ENCODE measurements around the gene INSL3. TPM values are rescaled to one million over a fixed set of nuclear protein-coding genes. Genes with fewer than 3 reads are reported as not detected.

The INSL3 gene
- total and polyA plus RNA-seq, 2 donors from 2014 or later: not detected

GRCh38 chr19:17770613-17771012 lies 50.7 kb downstream of the INSL3 start:
- no peaks in the 10 kb centered on the region for H3K27me3 ChIP-seq (ENCODE audit: control insufficient read depth, insufficient read depth, low read length)
- no peak for DNase-seq
- intact Hi-C loops (cut with DNase I): no loop called here
- TF ChIP-seq CTCF (IDR thresholded peaks at IDR 0.05; ENCODE audit: borderline replicate concordance, extremely low read depth, insufficient read depth): no peak
- no peaks in the 10 kb centered on the region for H3K9me3 ChIP-seq (ENCODE audit: control insufficient read depth in 2 of 3, insufficient read depth in 1 of 3, low read length in 3 of 3)
- no peak overlapping the region for H3K27ac ChIP-seq (ENCODE audit: low read depth in 2 of 2, low read length in 2 of 2)
- no peak for FAIRE-seq
- H3K4me1 ChIP-seq (ENCODE audit: control insufficient read depth in 2 of 3, insufficient read depth in 2 of 3, low read depth in 1 of 3, low read length in 3 of 3): peaks cover 0 to 3% (median 0%) of the 10 kb centered on the region in 3 donors
- H3K36me3 ChIP-seq (ENCODE audit: control insufficient read depth in 2 of 3, insufficient read depth in 3 of 3, low read length in 3 of 3): no peaks in the 10 kb centered on the region
- H3K9ac ChIP-seq (ENCODE audit: low read length in 3 of 3): no peak overlapping the region
- H3K4me3 ChIP-seq (ENCODE audit: low read length in 3 of 3): no peak overlapping the region

GRCh38 chr19:17767559-17767958 lies 53.8 kb downstream of the INSL3 start:
- intact Hi-C loops (cut with DNase I): no loop called here
- Histone ChIP-seq H3K9me3 (ENCODE audit: control insufficient read depth in 2 of 3, insufficient read depth in 1 of 3, low read length in 3 of 3) (no peaks in the 10 kb centered on the region), H3K9ac (ENCODE audit: low read length in 3 of 3) (no peak overlapping the region), H3K4me1 (ENCODE audit: control insufficient read depth in 2 of 3, insufficient read depth in 2 of 3, low read depth in 1 of 3, low read length in 3 of 3) (peaks cover 0 to 3% (median 3%) of the 10 kb centered on the region in 3 donors), H3K4me3 (ENCODE audit: low read length in 3 of 3) (no peak overlapping the region), H3K27ac (ENCODE audit: low read depth in 2 of 2, low read length in 2 of 2) (no peak overlapping the region), H3K27me3 (ENCODE audit: control insufficient read depth, insufficient read depth, low read length) (no peaks in the 10 kb centered on the region), H3K36me3 (ENCODE audit: control insufficient read depth in 2 of 3, insufficient read depth in 3 of 3, low read length in 3 of 3) (no peaks in the 10 kb centered on the region)
- FAIRE-seq: no peak
- no peak for TF ChIP-seq CTCF (IDR thresholded peaks at IDR 0.05; ENCODE audit: borderline replicate concordance, extremely low read depth, insufficient read depth)
- DNase-seq: no peak

- peak; percentile 80 to 90 (median 88) for DNase-seq
- Histone ChIP-seq H3K4me1 (ENCODE audit: control insufficient read depth in 2 of 3, insufficient read depth in 2 of 3, low read depth in 1 of 3, low read length in 3 of 3) (peaks cover 0 to 3% (median 3%) of the 10 kb centered on the region in 3 donors), H3K27ac (ENCODE audit: low read depth in 2 of 2, low read length in 2 of 2) (no peak overlapping the region), H3K9ac (ENCODE audit: low read length in 3 of 3) (no peak overlapping the region), H3K27me3 (ENCODE audit: control insufficient read depth, insufficient read depth, low read length) (no peaks in the 10 kb centered on the region), H3K4me3 (ENCODE audit: low read length in 3 of 3) (peak overlapping the region in 1 of 3 donors; percentile 25), H3K36me3 (ENCODE audit: control insufficient read depth in 2 of 3, insufficient read depth in 3 of 3, low read length in 3 of 3) (no peaks in the 10 kb centered on the region), H3K9me3 (ENCODE audit: control insufficient read depth in 2 of 3, insufficient read depth in 1 of 3, low read length in 3 of 3) (no peaks in the 10 kb centered on the region)
- no peak for FAIRE-seq
- intact Hi-C loops (cut with DNase I): no loop called here
- peak; percentile 78 for TF ChIP-seq CTCF (IDR thresholded peaks at IDR 0.05; ENCODE audit: borderline replicate concordance, extremely low read depth, insufficient read depth)
Observed at GRCh38 chr19:17766543-17767131, 54.7 kb downstream of the INSL3 start.

Other genes starting within 250 kb of the INSL3 start
- 2.2 TPM for gene UNC13A, start 133.2 kb downstream of the INSL3 start, total RNA-seq
- 0.06 TPM for gene UNC13A, start 133.2 kb downstream of the INSL3 start, polyA plus RNA-seq (ENCODE audit: insufficient read depth, low read depth, low replicate concordance)
- 56.1 TPM for gene MAP1S, start 102.0 kb downstream of the INSL3 start, total RNA-seq
- gene MAP1S, start 102.0 kb downstream of the INSL3 start, polyA plus RNA-seq (ENCODE audit: insufficient read depth, low read depth, low replicate concordance): 25.2 TPM
- 5.9 TPM for gene FCHO1, start 70.0 kb downstream of the INSL3 start, total RNA-seq
- gene FCHO1, start 70.0 kb downstream of the INSL3 start, polyA plus RNA-seq (ENCODE audit: insufficient read depth, low read depth, low replicate concordance): 0.52 TPM
- gene B3GNT3, start 26.4 kb downstream of the INSL3 start, total RNA-seq: 36.2 TPM
- gene B3GNT3, start 26.4 kb downstream of the INSL3 start, polyA plus RNA-seq (ENCODE audit: insufficient read depth, low read depth, low replicate concordance): 2.0 TPM
- gene JAK3, start 26.5 kb upstream of the INSL3 start, total RNA-seq: 30.8 TPM
- gene JAK3, start 26.5 kb upstream of the INSL3 start, polyA plus RNA-seq (ENCODE audit: insufficient read depth, low read depth, low replicate concordance): 3.5 TPM
- gene RPL18A, start 38.4 kb upstream of the INSL3 start, total RNA-seq: 1,282 TPM
- 1,707 TPM for gene RPL18A, start 38.4 kb upstream of the INSL3 start, polyA plus RNA-seq (ENCODE audit: insufficient read depth, low read depth, low replicate concordance)
- 0.16 TPM for gene SLC5A5, start 50.4 kb upstream of the INSL3 start, total RNA-seq
- gene SLC5A5, start 50.4 kb upstream of the INSL3 start, polyA plus RNA-seq (ENCODE audit: insufficient read depth, low read depth, low replicate concordance): not detected
- 59.5 TPM for gene CCDC124, start 111.5 kb upstream of the INSL3 start, total RNA-seq
- 120 TPM for gene CCDC124, start 111.5 kb upstream of the INSL3 start, polyA plus RNA-seq (ENCODE audit: insufficient read depth, low read depth, low replicate concordance)
- 0.19 TPM for gene KCNN1, start 145.6 kb upstream of the INSL3 start, total RNA-seq
- 0.37 TPM for gene KCNN1, start 145.6 kb upstream of the INSL3 start, polyA plus RNA-seq (ENCODE audit: insufficient read depth, low read depth, low replicate concordance)
- 68.4 TPM for gene ARRDC2, start 186.7 kb upstream of the INSL3 start, total RNA-seq
- gene ARRDC2, start 186.7 kb upstream of the INSL3 start, polyA plus RNA-seq (ENCODE audit: insufficient read depth, low read depth, low replicate concordance): 20.8 TPM

Data from kidney (tissue), 14 donors.